Esophagus squamous epithelium (tissue), 5 donors: ENCODE data around the gene ARHGDIB. TPM values are rescaled to one million over a fixed set of nuclear protein-coding genes. Genes with fewer than 3 reads are reported as not detected.

ENCODE experiments used
- DNase-seq: peaks from one replicate; lab custom pipeline; 2025; lab: John Stamatoyannopoulos, UW
- H3K27ac ChIP-seq, 4 donors: fragments of 200-600 bp; sonication (generic); one replicate each; pipeline ENCODE4 v1.5.1; 2016 to 2019; ENCODE audit warnings: mild to moderate bottlenecking in 1 of 4
- H3K27me3 ChIP-seq, 4 donors: fragments of 200-600 bp; sonication (generic); 1 replicate in 3 of 4; 2 replicates in 1 of 4; pipeline versions ENCODE4 v1.5.1 to v1.6.0; 2017 to 2021; ENCODE audit warnings: antibody characterized with exemption in 1 of 4
- H3K36me3 ChIP-seq, 3 donors: fragments of 200-600 bp; sonication (generic); one replicate each; pipeline ENCODE4 v1.5.1; 2016 to 2019
- H3K4me1 ChIP-seq, 3 donors: fragments of 200-600 bp; sonication (generic); one replicate each; pipeline ENCODE4 v1.5.1; 2017 to 2019
- H3K4me3 ChIP-seq, 4 donors: fragments of 200-600 bp; sonication (generic); 1 replicate in 3 of 4; 2 replicates in 1 of 4; pipeline ENCODE4 v1.5.1; 2016 to 2019; ENCODE audit warnings: mild to moderate bottlenecking in 2 of 4, moderate library complexity in 1 of 4
- H3K9me3 ChIP-seq, 3 donors: fragments of 200-600 bp; sonication (generic); one replicate each; pipeline ENCODE4 v1.5.1; 2016 to 2019
- CTCF ChIP-seq, 6 experiments: fragments of 450-650 bp in 4 of 6; fragments of 200-600 bp in 2 of 6; sonication (generic) in 2 of 6; IDR thresholded peaks; one replicate each; pipeline ENCODE4 v1.5.1; 2016 to 2019; ENCODE audit warnings: antibody characterized with exemption in 6 of 6, mild to moderate bottlenecking in 4 of 6, moderate library complexity in 4 of 6
- POLR2A ChIP-seq, 4 donors: fragments of 450-650 bp; IDR thresholded peaks; one replicate each; pipeline ENCODE4 v1.6.1; 2017; ENCODE audit warnings: antibody characterized with exemption in 4 of 4, mild to moderate bottlenecking in 4 of 4, moderate library complexity in 3 of 4
- WGBS, 2 donors: methylation state at CpG; one replicate each; pipeline ENCODE4 v1.1.5; 2018; 5-methylcytosine and 5-hydroxymethylcytosine counted together
- intact Hi-C: fragments of 100-400 bp; cut with DNase I; formaldehyde crosslinking; loops from one replicate; pipeline ENCODE4 v1.15.0; 2022
- total RNA-seq, 4 donors: library from RNA; depleted of rRNA; stranded (reverse); fragments of >200 nt; gene quantifications; one replicate each; pipeline ENCODE4 v1.1.0, GENCODE V29; 2016
- donor health status: DM: yes; HTN: yes; CAD: no.

The ARHGDIB gene
- total RNA-seq, 4 donors from 2014 or later: 17.2 to 91.1 (median 62.0) TPM

- H3K36me3 ChIP-seq: no peaks in the 10 kb centered on the region
- H3K9me3 ChIP-seq: no peaks in the 10 kb centered on the region
- H3K27ac ChIP-seq: no peak overlapping the region
- H3K4me3 ChIP-seq: no peak overlapping the region
- H3K4me1 ChIP-seq: peaks cover 0 to 16% (median 4%) of the 10 kb centered on the region in 3 donors
- no peak for DNase-seq
- WGBS, 2 donors: 90 to 97% methylated on average over 2 of the region's 2 CpGs
- intact Hi-C loops: no loop called here
- H3K27me3 ChIP-seq: no peaks in the 10 kb centered on the region
- TF ChIP-seq CTCF (IDR thresholded peaks at IDR 0.05): no peak
- TF ChIP-seq POLR2A (IDR thresholded peaks at IDR 0.05): no peak
Observed at GRCh38 chr12:14934511-14934910, 26.9 kb downstream of the ARHGDIB start.

- H3K4me1 ChIP-seq: peaks cover 9 to 27% (median 9%) of the 10 kb centered on the region in 3 donors
- no peaks in the 10 kb centered on the region for H3K36me3 ChIP-seq
- intact Hi-C loops: no loop called here
- no peaks in the 10 kb centered on the region for H3K9me3 ChIP-seq
- no peak overlapping the region for H3K4me3 ChIP-seq
- TF ChIP-seq POLR2A (IDR thresholded peaks at IDR 0.05): no peak
- TF ChIP-seq CTCF (IDR thresholded peaks at IDR 0.05): no peak
- H3K27ac ChIP-seq: no peak overlapping the region
- DNase-seq: no peak
- no peaks in the 10 kb centered on the region for H3K27me3 ChIP-seq
- 90 to 96% methylated on average over 7 of the region's 7 CpGs for WGBS, 2 donors
Observed at GRCh38 chr12:14931791-14932560, 29.4 kb downstream of the ARHGDIB start.

- no peak overlapping the region for H3K27ac ChIP-seq
- no peak overlapping the region for H3K4me3 ChIP-seq
- WGBS, 2 donors: 79 to 83% methylated on average over 4 of the region's 4 CpGs
- no peaks in the 10 kb centered on the region for H3K9me3 ChIP-seq
- DNase-seq: no peak
- peaks cover 9 to 27% (median 9%) of the 10 kb centered on the region in 3 donors for H3K4me1 ChIP-seq
- TF ChIP-seq CTCF (IDR thresholded peaks at IDR 0.05): no peak
- no peak for TF ChIP-seq POLR2A (IDR thresholded peaks at IDR 0.05)
- no peaks in the 10 kb centered on the region for H3K36me3 ChIP-seq
- intact Hi-C loops: no loop called here
- H3K27me3 ChIP-seq: no peaks in the 10 kb centered on the region
Observed at GRCh38 chr12:14931359-14931758, 30.0 kb downstream of the ARHGDIB start.

GRCh38 chr12:14930299-14930698 lies 31.1 kb downstream of the ARHGDIB start:
- Histone ChIP-seq H3K27ac (no peak overlapping the region), H3K4me1 (peaks cover 9 to 27% (median 9%) of the 10 kb centered on the region in 3 donors), H3K4me3 (no peak overlapping the region), H3K36me3 (no peaks in the 10 kb centered on the region), H3K27me3 (no peaks in the 10 kb centered on the region), H3K9me3 (no peaks in the 10 kb centered on the region)
- intact Hi-C loops: no loop called here
- no peak for DNase-seq
- no peak for TF ChIP-seq CTCF (IDR thresholded peaks at IDR 0.05)
- TF ChIP-seq POLR2A (IDR thresholded peaks at IDR 0.05): no peak

DNA sequence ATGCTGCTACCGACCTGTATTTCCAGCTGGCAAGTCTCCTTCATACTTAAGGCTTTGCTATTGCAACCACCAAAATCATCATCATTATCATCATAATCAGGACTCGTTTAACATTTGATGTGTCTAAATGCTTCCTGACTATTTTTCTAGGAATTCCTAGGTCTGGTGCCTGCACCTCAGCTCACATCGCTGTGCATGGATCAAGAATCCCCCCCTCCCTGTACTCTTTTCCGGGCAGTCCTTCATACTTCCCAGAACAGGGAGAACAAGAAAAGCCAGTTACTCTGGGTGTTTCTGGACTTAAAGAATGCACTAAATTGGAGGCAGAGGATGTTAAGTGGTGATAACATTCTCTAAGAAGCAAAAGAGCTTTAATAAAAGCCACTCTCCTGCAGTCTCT lies 32.5 kb downstream of the ARHGDIB start:
- 20 to 29% methylated on average over 4 of the region's 4 CpGs for WGBS, 2 donors
- Histone ChIP-seq H3K4me1 (peaks cover 9 to 27% (median 9%) of the 10 kb centered on the region in 3 donors), H3K27ac (no peak overlapping the region), H3K27me3 (no peaks in the 10 kb centered on the region), H3K36me3 (no peaks in the 10 kb centered on the region), H3K9me3 (no peaks in the 10 kb centered on the region), H3K4me3 (peak overlapping the region in 1 of 4 donors; percentile 42)
- intact Hi-C loops: no loop called here
- DNase-seq: no peak
- TF ChIP-seq POLR2A (IDR thresholded peaks at IDR 0.05) (no peak), CTCF (IDR thresholded peaks at IDR 0.05) (no peak)
